ENCODE results near the gene FBXO7.

FBXO7 gene

GRCh38 chr22:32546496-32546895 lies 71.9 kb downstream of the FBXO7 start:
- H3K9me3 ChIP-seq (ENCODE audit: control insufficient read depth in 1 of 2, low read length in 2 of 2) = no peaks in the 10 kb centered on the region
- H3K27me3 ChIP-seq (ENCODE audit: control insufficient read depth in 1 of 2, insufficient read depth in 2 of 2, low read length in 2 of 2) = no peaks in the 10 kb centered on the region
- H3K36me3 ChIP-seq (ENCODE audit: control insufficient read depth in 1 of 2, insufficient read depth in 2 of 2, low read length in 2 of 2) = no peaks in the 10 kb centered on the region
- no peak overlapping the region for H3K27ac ChIP-seq (ENCODE audit: low read depth, low read length)
- H3K4me3 ChIP-seq (ENCODE audit: low read depth in 1 of 2, low read length in 2 of 2) = no peak overlapping the region
- no peak overlapping the region for H3K9ac ChIP-seq (ENCODE audit: low read depth in 1 of 2, low read length in 2 of 2)
- no peaks in the 10 kb centered on the region for H3K4me1 ChIP-seq (ENCODE audit: control insufficient read depth in 1 of 2, insufficient read depth in 2 of 2, low read length in 2 of 2)

- no peaks in the 10 kb centered on the region for H3K9me3 ChIP-seq (ENCODE audit: control insufficient read depth in 1 of 2, low read length in 2 of 2)
- H3K27ac ChIP-seq (ENCODE audit: low read depth, low read length) = no peak overlapping the region
- no peak overlapping the region for H3K9ac ChIP-seq (ENCODE audit: low read depth in 1 of 2, low read length in 2 of 2)
- no peaks in the 10 kb centered on the region for H3K27me3 ChIP-seq (ENCODE audit: control insufficient read depth in 1 of 2, insufficient read depth in 2 of 2, low read length in 2 of 2)
- no peaks in the 10 kb centered on the region for H3K4me1 ChIP-seq (ENCODE audit: control insufficient read depth in 1 of 2, insufficient read depth in 2 of 2, low read length in 2 of 2)
- H3K36me3 ChIP-seq (ENCODE audit: control insufficient read depth in 1 of 2, insufficient read depth in 2 of 2, low read length in 2 of 2) = no peaks in the 10 kb centered on the region
- no peak overlapping the region for H3K4me3 ChIP-seq (ENCODE audit: low read depth in 1 of 2, low read length in 2 of 2)
Observed at GRCh38 chr22:32546935-32547334, 72.3 kb downstream of the FBXO7 start.

- H3K9me3 ChIP-seq (ENCODE audit: control insufficient read depth in 1 of 2, low read length in 2 of 2) = no peaks in the 10 kb centered on the region
- no peak overlapping the region for H3K27ac ChIP-seq (ENCODE audit: low read depth, low read length)
- no peak overlapping the region for H3K9ac ChIP-seq (ENCODE audit: low read depth in 1 of 2, low read length in 2 of 2)
- no peaks in the 10 kb centered on the region for H3K27me3 ChIP-seq (ENCODE audit: control insufficient read depth in 1 of 2, insufficient read depth in 2 of 2, low read length in 2 of 2)
- H3K4me1 ChIP-seq (ENCODE audit: control insufficient read depth in 1 of 2, insufficient read depth in 2 of 2, low read length in 2 of 2) = no peaks in the 10 kb centered on the region
- no peak overlapping the region for H3K4me3 ChIP-seq (ENCODE audit: low read depth in 1 of 2, low read length in 2 of 2)
- no peaks in the 10 kb centered on the region for H3K36me3 ChIP-seq (ENCODE audit: control insufficient read depth in 1 of 2, insufficient read depth in 2 of 2, low read length in 2 of 2)
Observed at GRCh38 chr22:32548039-32548438, 73.4 kb downstream of the FBXO7 start.
